Mucosa of gallbladder (tissue), 1 donor: ENCODE measurements around the gene ATP6V1C2. TPM values are rescaled to one million over a fixed set of nuclear protein-coding genes. Genes with fewer than 3 reads are reported as not detected.
"Not testable (repeated sequence)": the region's sequence is repeated elsewhere in the genome, so short reads cannot be mapped to it uniquely, and the experiment has no call there.

Experiments
- DNase-seq: peaks from one replicate; pipeline ENCODE4 v3.0.0-alpha.2; 2020; ENCODE audit warnings: low spot score
- total RNA-seq: library from RNA; stranded (reverse); gene quantifications from one replicate; pipeline ENCODE4 v1.2.1, GENCODE V29; 2021
- donor health status: DM: no; HTN: no; CAD: no.

ATP6V1C2 gene
- total RNA-seq, 1 donor from 2014 or later: 0.26 TPM

DNA sequence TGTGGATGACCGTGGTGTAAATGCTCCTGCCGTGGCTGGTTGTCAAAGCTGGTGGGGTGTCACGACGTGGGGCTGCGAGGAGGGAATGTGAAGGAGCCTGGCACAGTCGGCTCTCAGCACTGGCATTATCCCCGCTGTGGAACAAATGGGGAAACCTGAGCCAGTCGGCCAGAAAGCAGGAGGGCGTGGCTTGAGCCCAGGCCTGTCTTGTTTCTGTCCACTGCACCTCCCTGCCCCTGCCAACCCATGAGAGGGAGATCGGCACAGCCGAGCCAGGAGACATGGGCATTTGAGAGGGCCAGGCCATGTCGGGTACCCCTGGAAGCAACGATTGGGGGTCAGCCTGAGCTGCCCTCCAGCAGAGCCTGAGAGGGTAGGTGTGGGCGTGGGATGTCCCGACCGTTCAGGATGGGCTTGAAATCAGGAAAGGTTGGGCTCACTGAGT lies 46.7 kb downstream of the ATP6V1C2 start:
- no peak for DNase-seq

DNA sequence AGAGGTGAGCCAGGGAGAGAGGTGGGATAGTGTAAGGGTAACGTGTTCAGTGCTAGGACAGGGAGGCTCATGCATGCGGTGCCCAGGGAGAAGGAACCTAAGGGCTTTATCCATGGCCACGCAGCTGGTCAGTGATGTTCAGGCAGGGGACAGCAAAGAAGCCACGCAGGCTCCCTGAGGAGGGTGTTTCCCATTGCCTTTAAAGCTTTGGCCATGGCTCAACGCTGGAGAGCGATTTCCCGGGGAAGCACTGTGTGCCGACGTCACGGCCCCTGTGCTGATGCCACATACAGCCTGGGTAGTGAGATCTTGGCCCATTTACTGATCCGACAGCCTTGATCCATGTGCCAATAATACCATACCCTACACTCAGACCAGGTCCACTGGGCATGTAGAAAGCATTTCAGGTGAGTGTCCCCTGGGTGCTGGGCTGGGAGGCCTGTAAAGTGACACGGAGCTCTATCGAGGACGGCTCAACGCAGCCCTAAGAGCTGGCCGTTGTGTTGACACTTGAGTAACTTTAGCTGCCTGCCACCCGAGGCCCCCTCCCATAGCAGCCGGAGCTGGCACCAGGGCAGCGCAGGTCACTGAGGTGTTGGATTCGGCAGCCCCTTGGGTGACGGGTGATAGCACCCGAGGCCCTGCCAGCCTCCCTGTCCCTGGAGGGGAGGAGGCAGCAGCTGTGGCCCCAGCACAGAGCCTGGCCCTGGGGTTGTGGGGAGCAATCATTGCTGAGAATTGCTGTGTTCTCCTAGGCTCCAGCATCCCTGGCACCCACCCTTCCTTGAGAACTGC lies 49.7 kb downstream of the ATP6V1C2 start:
- no peak for DNase-seq

DNA sequence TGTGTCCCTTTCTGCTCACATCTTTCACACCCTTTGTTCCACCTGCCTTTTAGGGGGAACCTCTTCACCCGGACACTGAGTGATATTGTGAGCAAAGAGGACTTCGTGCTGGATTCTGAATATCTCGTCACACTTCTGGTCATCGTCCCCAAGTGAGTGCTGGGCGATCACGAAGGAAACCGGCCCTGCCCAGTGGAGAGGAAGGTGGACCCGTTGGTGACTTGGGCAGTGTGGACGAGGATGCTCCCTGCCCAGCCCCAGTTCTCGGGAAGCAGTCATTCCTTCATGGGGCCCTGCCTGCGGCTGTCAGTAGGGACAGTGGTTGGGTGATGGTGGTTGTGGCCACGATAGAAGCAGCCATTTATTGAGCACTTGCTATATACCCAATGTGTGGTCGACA lies 50.4 kb downstream of the ATP6V1C2 start:
- DNase-seq: no peak

DNA sequence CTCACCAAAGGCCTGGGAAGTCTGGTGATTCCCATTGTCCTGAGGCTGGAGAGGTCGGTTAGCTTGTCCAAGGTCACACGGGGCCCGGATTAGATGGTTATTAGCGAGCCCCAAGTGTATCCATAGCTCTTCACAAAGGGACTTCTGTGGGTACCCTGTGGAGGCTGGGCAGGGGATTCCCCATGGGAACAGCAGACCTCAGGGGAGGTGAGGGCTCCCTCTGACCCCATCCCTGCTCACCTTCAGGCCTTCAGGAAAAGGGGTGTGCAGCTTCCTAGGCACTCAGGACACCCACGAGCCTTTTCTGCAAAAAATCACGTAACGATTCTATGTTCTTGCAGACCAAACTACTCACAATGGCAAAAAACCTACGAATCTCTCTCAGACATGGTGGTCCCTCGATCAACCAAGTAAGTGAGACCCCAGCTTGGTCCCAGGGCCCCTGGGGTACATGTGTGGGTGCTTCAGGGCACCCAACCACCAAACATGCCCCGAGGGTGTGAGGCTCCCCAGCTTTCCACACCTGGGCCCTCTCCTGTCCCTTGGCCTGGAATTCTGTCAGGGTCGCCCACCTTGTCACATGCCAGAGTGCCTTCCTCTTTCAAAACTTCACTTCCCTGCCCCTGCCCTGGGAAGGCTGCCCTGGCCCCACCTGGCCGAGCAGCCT lies 50.9 kb downstream of the ATP6V1C2 start:
- DNase-seq: no peak

DNA sequence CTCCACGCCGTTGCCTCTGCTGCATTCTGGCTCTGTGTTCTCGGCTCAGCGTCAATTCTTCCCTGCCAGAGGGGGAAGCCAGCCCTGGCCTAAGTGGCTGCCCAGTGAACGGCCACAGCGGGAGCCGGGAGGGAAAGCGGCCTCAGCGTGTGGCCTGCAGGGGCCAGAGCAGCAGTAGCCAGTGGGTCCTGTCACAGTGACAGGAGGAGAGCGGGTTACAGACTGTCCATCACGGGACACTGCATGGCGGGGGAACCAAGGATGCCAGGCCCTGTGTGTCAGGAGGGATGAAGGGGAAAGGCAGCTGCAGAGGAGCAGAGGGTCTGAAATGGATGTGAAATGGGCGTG lies 51.4 kb downstream of the ATP6V1C2 start:
- DNase-seq: no peak

DNA sequence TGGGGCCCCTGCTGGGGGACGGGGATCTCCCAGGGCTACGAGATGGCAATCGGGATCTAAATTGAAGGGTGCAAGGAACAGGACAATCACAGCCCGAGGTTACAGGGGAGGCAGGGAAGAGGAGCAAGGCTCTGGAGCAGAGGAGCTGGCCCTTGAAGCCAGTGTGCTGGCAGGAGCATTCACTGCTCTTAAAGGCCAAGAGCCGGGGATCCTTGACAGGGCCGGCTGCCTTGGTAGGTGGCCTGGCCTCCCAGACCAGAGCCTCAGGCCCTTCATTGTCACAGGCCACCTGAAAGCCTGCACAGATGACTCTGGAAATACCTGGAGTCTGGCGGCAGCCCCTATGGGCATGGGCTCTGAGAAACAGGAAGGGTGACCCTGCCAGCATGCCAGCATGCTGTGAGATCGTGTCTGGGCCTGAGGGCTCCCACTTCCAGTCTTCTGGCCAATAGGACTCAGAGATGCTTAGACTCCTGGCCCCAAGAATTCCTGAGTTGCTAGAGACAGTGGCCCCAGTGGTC lies 52.5 kb downstream of the ATP6V1C2 start:
- DNase-seq: no peak

DNA sequence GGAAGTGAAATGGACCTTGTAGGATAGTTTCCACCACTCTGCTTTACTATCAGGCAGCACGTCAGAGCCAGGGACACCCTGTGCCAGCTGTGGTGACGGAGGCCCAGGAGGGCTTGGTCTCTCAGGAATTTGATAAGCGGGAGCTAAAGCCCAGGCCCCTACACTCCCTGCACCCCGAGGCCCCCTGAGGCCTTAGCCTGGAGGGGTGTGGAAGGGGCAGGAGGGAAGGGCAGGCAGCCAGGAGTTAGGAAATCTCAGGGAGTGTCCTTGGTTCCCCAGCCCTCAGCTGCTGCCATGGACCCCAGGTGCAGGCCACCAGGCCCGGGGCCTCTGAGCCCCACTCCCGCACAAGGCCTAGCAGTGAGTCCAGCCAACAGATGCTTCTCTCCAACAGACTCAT lies 53.0 kb downstream of the ATP6V1C2 start:
- no peak for DNase-seq

DNA sequence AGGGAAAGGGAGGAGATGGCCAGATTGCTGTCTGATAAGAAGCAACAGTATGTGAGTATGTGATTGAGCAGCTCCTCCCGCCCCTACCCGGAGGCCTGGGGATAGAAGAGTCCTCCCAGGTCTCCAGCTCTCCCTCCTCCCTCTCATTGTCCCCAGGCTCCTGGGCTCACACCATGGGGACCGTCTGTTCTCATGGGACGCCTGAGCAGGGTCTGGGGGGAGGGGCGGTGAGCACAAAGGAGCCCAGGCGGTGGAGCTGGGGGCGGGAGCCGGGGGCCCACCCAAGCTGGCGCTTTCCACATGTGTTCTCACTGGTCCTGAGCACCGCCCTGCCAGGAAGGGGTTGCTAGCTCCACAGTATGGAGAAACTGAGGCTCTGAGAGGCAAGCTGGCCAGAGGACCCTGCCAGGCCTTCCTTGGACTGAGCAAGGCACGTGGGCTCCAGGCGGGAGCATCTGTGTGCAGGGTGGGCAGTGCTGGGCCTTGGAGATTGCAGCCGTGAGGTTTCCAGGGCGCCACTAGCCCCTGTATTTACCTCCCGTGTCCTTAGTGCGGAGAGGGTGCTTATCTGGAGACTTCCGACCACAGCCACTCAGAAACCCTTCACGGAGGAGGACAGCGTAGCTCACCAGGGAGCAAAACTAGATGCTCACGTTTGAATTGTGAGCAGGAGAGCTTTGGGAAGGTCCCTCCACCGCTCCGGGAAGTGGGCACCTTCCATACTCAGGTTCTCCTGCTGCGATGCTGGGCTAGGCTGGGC lies 53.8 kb downstream of the ATP6V1C2 start:
- no peak for DNase-seq

DNA sequence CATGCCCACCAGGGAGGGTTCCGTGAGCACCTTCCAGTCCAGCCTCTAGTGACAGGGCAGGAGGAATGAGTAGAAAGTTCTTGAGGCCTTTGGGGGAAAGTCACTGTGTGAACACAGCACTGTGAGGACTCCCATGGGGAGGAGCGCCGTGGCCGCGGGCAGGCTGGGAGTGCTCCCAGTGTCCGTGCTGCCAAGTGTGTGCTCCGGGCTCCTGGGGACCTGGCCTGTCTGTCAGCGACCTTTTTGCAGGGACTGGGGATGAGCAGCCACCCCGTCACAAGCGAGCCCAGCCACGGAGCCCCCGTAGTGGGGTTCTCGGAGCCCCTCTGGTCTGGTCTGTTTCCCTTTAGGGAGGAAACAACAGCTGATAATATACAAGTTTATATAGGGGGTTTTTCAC lies 54.4 kb downstream of the ATP6V1C2 start:
- no peak for DNase-seq

DNA sequence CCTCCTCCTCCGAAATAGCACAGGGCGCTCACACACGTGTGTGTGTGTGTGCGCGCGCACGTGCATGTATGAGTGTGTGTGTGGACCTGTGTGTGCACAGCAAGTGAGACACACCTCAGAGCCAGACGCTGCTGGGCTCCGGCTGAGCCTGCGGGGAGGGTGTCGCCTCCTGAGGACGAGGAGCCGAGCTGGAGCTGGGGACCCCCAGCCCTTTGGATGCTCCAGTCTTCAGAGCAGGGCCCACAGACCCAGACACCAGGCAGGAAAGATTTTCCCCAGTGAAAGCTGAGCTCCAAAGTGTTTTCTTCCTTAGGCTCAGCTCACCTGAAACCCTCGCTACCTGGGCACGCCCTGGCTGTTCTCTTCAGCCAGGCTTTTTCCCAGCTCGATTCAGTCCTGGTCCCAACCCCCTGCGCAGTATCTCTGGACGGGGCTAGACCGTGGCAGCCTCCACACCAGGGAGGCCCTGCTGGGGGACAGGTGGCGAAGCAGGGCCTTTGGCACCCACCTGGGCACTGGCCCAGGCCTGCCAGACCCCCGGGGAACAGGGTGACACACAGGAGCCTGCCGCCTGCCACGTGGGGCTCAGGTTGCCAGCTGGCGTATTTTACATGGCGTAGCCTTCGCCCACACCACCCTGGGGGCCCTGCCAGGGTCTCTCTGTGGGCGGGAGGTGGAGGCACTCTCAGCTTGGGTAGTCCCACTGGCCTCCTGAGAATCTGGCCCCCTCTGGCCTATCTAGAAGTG lies 55.0 kb downstream of the ATP6V1C2 start:
- no peak for DNase-seq

DNA sequence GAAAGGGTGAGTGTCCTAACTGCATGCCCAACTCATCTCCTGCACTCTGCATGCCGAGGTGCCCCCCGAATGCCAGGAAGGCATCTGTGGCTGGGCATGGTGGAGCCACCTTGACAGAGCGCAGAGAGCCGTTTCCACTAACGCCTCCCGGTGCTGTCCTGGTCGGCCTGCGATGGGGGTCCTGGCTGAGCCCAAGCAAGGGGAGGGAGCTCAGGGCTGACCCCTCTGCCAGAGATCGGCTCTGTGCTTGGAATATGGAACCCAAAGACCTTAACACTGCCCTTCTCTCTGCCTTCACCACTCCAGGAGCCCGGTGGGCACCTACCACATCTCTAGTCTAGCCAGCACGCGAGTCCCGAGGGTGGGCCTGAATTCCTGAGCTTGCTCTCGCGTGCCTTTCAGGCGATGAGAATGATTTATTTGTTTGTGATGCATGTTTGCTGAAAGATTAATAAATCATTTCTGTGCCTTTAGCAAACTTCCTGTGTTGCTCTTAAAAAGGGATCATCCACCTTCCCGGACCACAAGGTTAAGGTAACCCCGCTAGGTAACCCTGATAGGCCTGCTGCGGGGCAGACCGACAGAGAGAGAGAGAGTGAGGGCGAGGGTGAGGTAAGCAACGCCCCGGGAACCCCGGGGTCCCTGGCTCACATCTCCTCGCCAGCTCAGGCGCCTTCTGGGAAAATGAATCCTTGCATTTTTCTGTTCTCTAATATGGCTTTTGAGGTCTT lies 55.8 kb downstream of the ATP6V1C2 start:
- DNase-seq: no peak

DNA sequence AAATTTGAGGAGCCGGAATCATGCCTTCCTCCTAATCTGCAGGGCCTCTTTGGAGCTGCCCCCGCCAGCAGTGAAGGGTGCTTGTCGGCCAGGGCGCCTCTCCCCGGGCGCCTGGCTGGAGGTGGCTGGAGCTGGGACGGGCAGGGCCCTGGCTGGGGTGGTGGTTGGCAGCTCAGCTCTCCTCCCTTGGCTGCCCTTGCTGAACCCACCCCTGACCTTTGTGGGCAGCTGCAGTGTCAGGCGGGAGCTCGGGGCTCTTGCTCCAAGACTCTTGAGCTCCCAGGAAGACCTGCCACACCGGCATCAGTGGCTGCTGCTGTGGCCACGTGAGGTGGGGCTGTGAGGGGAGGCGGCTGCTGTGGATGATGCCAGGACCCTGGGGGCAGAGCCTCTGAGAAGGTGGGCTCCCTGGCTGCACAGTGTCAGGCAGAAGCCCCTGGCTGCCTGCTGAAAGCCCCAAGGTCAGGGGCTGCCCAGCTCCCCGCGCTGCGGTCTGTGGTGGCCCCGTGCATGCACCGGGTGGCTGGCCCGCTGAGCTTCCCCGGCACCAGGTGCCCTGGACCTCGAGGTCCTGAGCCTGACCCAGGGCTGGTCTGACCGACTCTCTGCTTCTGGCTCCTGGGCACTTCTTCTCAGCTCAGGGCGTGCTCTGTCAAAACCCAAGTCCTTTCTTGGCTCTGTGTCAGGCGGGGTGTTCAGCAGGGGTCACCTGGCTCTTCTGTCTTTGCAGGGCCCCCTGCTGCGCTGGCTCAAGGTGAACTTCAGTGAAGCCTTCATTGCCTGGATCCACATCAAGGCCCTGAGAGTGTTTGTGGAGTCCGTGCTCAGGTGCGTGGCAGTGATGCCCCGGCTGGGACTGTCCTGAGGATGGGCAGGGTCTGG lies 56.7 kb downstream of the ATP6V1C2 start:
- no peak for DNase-seq

DNA sequence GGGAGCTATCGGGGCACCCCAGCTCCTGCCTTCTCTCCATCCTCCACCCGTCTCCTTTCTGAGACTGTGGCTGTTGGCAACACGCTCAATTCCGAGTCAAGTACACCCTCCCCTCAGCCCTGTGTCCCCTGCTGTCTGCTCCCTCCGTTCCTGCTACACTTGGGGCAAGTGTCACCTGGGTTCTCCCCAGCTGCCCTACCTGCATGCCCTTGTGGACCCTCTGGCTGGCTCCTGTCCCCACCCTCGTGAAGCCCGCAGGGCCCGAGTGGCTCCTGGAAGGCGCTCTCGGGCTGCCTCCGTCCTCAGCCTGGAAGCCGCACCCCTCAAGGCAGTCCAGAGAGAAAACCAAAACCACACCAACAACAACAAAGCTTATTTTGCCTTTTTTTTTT lies 57.3 kb downstream of the ATP6V1C2 start:
- DNase-seq: no peak

DNA sequence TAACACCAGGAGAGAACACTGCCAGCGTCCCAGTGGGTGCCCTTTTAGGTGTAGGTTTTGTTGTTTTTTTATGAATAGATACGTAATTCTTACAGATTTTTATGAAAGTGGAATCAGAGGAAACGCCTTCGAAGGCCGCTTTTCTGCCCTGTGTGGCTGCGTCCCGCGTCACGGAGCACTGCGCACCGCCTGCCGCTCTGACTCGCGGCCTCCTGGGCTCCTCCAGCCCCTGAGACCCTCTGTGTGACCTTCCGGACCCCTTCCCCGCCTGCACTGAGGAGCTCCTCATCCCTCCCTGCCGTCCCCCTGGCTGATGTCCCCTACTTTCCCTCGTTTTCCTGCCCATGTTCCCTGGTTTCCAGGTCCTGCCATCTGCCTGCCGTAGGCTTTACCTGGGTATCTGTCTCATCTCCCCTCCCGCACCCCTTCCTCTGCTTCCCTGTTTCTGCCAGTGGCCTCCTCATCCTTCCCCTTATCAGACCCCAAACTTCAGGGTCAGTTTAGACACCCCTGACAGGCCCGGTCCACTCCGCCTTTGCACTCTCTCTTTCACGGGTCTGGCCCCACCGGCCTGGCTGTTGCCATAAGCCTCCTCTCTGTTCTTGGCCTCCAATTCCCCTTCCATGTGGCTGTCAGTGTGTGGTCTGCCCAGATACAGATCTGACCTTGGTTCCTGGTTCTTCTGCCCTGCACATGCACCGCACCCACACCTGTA lies 58.5 kb downstream of the ATP6V1C2 start:
- DNase-seq: no peak

DNA sequence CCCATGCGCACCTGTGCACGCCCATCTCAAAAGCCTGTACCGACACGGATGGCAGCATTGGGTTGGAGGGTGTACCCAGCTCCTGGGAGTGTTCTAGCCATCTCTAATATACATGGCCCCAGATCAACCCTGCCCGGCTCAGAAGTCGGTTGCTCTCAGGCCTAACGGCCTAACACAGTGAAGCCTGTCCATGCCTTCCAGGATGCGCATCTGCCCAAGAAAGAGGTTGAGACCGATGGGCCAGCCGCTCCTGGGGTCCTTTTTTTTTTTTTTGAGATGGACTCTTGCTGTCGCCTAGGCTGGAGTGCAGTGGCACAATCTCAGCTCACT lies 59.0 kb downstream of the ATP6V1C2 start:
- DNase-seq: no peak

DNA sequence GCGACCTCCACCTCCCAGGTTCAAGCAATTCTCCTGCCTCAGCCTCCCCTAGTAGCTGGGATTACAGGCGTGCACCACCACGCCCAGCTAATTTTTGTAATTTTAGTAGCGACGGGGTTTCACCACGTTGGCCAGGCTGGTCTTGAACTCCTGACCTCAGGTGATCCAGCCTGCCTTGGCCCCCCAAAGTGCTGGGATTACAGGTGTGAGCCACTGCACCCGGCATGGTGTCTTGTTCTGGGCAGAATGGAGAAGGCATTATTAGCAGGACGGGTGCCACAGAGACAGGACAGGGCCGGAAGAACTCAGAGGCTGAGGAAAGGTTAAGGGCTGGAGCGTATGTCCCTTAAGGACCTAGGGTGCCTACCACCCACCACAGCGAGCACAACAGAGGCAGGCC lies 59.4 kb downstream of the ATP6V1C2 start:
- not testable (repeated sequence) for DNase-seq

DNA sequence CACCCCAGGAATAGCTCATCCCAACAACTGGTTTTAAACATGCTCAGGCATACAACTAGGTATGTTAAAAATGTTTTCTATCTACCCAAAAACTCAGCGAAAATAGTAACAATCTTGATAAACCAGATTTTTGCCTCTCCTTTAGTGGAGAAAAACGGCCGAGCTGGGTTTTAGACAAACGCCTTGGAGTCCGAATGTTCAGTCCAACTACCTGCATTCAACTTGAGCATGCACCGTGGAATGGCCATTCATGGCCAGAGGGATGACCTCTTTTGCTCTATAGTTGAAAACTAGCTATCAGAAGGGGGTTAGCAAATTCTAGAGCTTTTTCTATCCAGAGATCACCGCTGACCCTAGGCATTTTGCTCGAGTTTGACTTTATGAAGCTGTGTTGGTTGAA lies 60.3 kb downstream of the ATP6V1C2 start:
- no peak for DNase-seq

DNA sequence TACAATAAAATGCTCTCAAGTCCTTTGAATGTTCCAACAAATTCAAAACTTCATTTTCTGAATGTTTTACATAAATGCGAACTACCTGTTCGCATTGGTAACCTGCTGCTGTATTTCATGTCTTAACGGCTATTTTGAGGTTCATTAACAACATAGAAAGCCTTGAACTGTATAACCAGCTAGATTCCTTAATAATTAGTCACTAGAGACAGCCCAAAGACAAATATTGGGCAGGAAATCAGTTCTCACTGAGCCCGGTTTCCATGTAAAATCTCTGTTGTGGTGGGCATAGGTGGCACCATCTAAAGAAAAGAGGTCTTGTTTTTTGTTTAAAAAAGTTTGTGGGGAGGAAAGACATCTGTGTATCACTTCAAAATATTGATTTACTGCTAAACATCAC lies 62.0 kb downstream of the ATP6V1C2 start:
- DNase-seq: no peak

DNA sequence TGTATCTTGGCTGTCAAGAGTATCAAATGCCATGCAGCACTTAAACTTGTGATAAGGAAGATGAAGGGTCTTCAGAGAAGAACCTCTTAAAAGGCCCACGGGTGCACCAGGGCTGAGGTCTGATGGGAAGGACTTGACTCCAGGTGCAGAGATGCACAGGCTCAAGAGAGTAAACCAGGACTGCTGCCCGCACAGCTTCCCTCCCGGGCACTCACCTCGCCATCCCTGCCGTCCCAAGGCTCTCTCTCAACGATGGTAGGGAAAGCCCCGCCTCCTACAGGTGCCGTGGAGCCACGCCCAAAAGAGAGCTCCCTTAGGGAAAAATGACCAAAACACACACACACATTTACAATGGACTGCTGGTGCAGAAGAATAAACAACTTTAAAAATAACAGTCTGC lies 63.3 kb downstream of the ATP6V1C2 start:
- no peak for DNase-seq

DNA sequence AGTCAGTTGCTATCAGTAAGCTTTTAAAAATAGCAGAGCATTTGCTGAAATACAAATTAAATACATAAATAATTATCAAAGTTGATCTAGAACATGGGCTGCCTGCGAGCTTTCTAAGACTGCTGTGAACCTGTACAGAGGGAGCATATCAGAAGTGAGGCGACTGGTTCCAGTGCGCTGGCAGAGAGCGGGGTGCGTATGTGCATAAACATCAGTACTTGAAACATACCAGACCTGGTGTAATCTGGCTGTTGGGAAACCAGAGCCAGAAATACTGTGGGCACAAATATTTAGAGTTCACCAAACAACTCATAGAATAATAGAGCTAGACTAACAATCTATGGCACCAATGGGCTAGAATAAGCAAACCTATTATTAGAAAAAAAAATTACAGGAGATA lies 63.8 kb downstream of the ATP6V1C2 start:
- DNase-seq: peak; percentile 24
